ENCODE results near the gene SRI.

SRI gene

GRCh38 chr7:88226201-88226600 is 6.4 kb upstream of the SRI start:
- no peaks in the 10 kb centered on the region for H3K36me3 ChIP-seq (ENCODE audit: insufficient read depth, low read length)
- H3K4me3 ChIP-seq (ENCODE audit: low read depth in 1 of 2, low read length in 2 of 2) = no peak overlapping the region
- peaks cover 3% of the 10 kb centered on the region for H3K4me1 ChIP-seq (ENCODE audit: insufficient read depth, low read length)
- H3K9me3 ChIP-seq (ENCODE audit: insufficient read depth, low read length, severe bottlenecking) = no peaks in the 10 kb centered on the region
- no peak for DNase-seq
- no peaks in the 10 kb centered on the region for H3K27me3 ChIP-seq (ENCODE audit: insufficient read depth, low read length, poor library complexity)
- H2AFZ ChIP-seq (ENCODE audit: low read depth, low read length) = no peak overlapping the region
- no peaks in the 10 kb centered on the region for H3K79me2 ChIP-seq (ENCODE audit: insufficient read depth, low read length)
- no peaks in the 10 kb centered on the region for H4K20me1 ChIP-seq (ENCODE audit: insufficient read depth, low read length)
- no peak for ATAC-seq (ENCODE audit: insufficient read depth, low read depth)
- H3K9ac ChIP-seq (ENCODE audit: low read depth, low read length) = no peak overlapping the region
- H3K4me2 ChIP-seq (ENCODE audit: insufficient read depth, low read length) = no peak overlapping the region
- no peak for TF ChIP-seq CTCF (IDR thresholded peaks at IDR 0.05; ENCODE audit: borderline replicate concordance, extremely low read depth, low read length, poor library complexity, severe bottlenecking)
- TF ChIP-seq EZH2 (IDR thresholded peaks at IDR 0.05; ENCODE audit: borderline replicate concordance, low read depth, low read length, severe bottlenecking) = no peak
- no peak overlapping the region for H3K27ac ChIP-seq (ENCODE audit: low read length)

- H3K79me2 ChIP-seq (ENCODE audit: insufficient read depth, low read length) = peaks cover 8% of the 10 kb centered on the region
- H3K27me3 ChIP-seq (ENCODE audit: insufficient read depth, low read length, poor library complexity) = no peaks in the 10 kb centered on the region
- H3K4me2 ChIP-seq (ENCODE audit: insufficient read depth, low read length) = no peak overlapping the region
- TF ChIP-seq CTCF (IDR thresholded peaks at IDR 0.05; ENCODE audit: borderline replicate concordance, extremely low read depth, low read length, poor library complexity, severe bottlenecking) (no peak), EZH2 (IDR thresholded peaks at IDR 0.05; ENCODE audit: borderline replicate concordance, low read depth, low read length, severe bottlenecking) (no peak)
- H2AFZ ChIP-seq (ENCODE audit: low read depth, low read length) = no peak overlapping the region
- H3K9me3 ChIP-seq (ENCODE audit: insufficient read depth, low read length, severe bottlenecking) = no peaks in the 10 kb centered on the region
- peaks cover 12% of the 10 kb centered on the region for H3K4me1 ChIP-seq (ENCODE audit: insufficient read depth, low read length)
- DNase-seq = no peak
- no peak for ATAC-seq (ENCODE audit: insufficient read depth, low read depth)
- no peaks in the 10 kb centered on the region for H3K36me3 ChIP-seq (ENCODE audit: insufficient read depth, low read length)
- H3K9ac ChIP-seq (ENCODE audit: low read depth, low read length) = no peak overlapping the region
- no peaks in the 10 kb centered on the region for H4K20me1 ChIP-seq (ENCODE audit: insufficient read depth, low read length)
- no peak overlapping the region for H3K4me3 ChIP-seq (ENCODE audit: low read depth in 1 of 2, low read length in 2 of 2)
- H3K27ac ChIP-seq (ENCODE audit: low read length) = no peak overlapping the region
Measured at GRCh38 chr7:88224601-88225275, 4.9 kb upstream of the SRI start.

- Histone ChIP-seq H3K4me2 (ENCODE audit: insufficient read depth, low read length) (no peak overlapping the region), H3K79me2 (ENCODE audit: insufficient read depth, low read length) (peaks cover 23% of the 10 kb centered on the region), H2AFZ (ENCODE audit: low read depth, low read length) (no peak overlapping the region), H3K4me1 (ENCODE audit: insufficient read depth, low read length) (peaks cover 21% of the 10 kb centered on the region), H3K27ac (ENCODE audit: low read length) (no peak overlapping the region), H3K9ac (ENCODE audit: low read depth, low read length) (no peak overlapping the region), H3K36me3 (ENCODE audit: insufficient read depth, low read length) (no peaks in the 10 kb centered on the region), H3K27me3 (ENCODE audit: insufficient read depth, low read length, poor library complexity) (no peaks in the 10 kb centered on the region), H3K9me3 (ENCODE audit: insufficient read depth, low read length, severe bottlenecking) (no peaks in the 10 kb centered on the region), H3K4me3 (ENCODE audit: low read depth in 1 of 2, low read length in 2 of 2) (no peak overlapping the region), H4K20me1 (ENCODE audit: insufficient read depth, low read length) (no peaks in the 10 kb centered on the region)
- DNase-seq = no peak
- no peak for TF ChIP-seq CTCF (IDR thresholded peaks at IDR 0.05; ENCODE audit: borderline replicate concordance, extremely low read depth, low read length, poor library complexity, severe bottlenecking)
- no peak for TF ChIP-seq EZH2 (IDR thresholded peaks at IDR 0.05; ENCODE audit: borderline replicate concordance, low read depth, low read length, severe bottlenecking)
- ATAC-seq (ENCODE audit: insufficient read depth, low read depth) = no peak
Measured at GRCh38 chr7:88223265-88223664, 3.4 kb upstream of the SRI start.
